A673 (cell line): Measurements from ENCODE around the gene NEXMIF.
"Not testable (repeated sequence)": the region's sequence is repeated elsewhere in the genome, so short reads cannot be mapped to it uniquely, and the experiment has no call there.

ENCODE experiments used
- CTCF ChIP-seq: fragments of 300-800, 200-600 bp; sonication (generic); conservative IDR thresholded peaks from 2 replicates; pipeline ENCODE4 v1.5.1; 2017; ENCODE audit warnings: low read depth, mild to moderate bottlenecking, antibody characterized with exemption, low read length, moderate library complexity, mixed read lengths
- EZH2 ChIP-seq: fragments of 200-600 bp; sonication (generic); IDR thresholded peaks from 2 replicates; pipeline ENCODE4 v1.6.1; 2017; ENCODE audit warnings: borderline replicate concordance, low read depth, mild to moderate bottlenecking, mixed read lengths, antibody characterized with exemption, low read length; ENCODE audit not compliant: poor library complexity, severe bottlenecking

GRCh38 chrX:74961962-74962361 is 36.7 kb upstream of the NEXMIF start:
- not testable (repeated sequence) for TF ChIP-seq CTCF, EZH2
